Amygdala (tissue), 56 donors: Measurements from ENCODE around the gene SLC35E3.

Experiments used
- DNase-seq, 56 donors: peaks; one replicate each; lab custom pipeline; 2025; lab: John Stamatoyannopoulos, UW

Gene SLC35E3

GRCh38 chr12:68768431-68768939 is 22.5 kb downstream of the SLC35E3 start:
- DNase-seq: no peak

- no peak for DNase-seq
Observed at GRCh38 chr12:68769941-68770340, 24.0 kb downstream of the SLC35E3 start.

GRCh38 chr12:68771223-68771925 is 25.4 kb downstream of the SLC35E3 start:
- no peak for DNase-seq

GRCh38 chr12:68772714-68773113 is 26.7 kb downstream of the SLC35E3 start:
- DNase-seq: no peak

- no peak for DNase-seq
Observed at GRCh38 chr12:68773582-68773981, 27.6 kb downstream of the SLC35E3 start.

- DNase-seq: no peak
Observed at GRCh38 chr12:68775121-68775630, 29.2 kb downstream of the SLC35E3 start.

- DNase-seq: no peak
Observed at GRCh38 chr12:68776976-68777610, 31.1 kb downstream of the SLC35E3 start.

GRCh38 chr12:68779280-68779679 is 33.3 kb downstream of the SLC35E3 start:
- no peak for DNase-seq

GRCh38 chr12:68780731-68781130 is 34.8 kb downstream of the SLC35E3 start:
- DNase-seq: no peak

GRCh38 chr12:68781728-68782127 is 35.8 kb downstream of the SLC35E3 start:
- DNase-seq: no peak

- no peak for DNase-seq
Observed at GRCh38 chr12:68784015-68784414, 38.0 kb downstream of the SLC35E3 start.

- no peak for DNase-seq
Observed at GRCh38 chr12:68785358-68785757, 39.4 kb downstream of the SLC35E3 start.

- no peak for DNase-seq
Observed at GRCh38 chr12:68785823-68786222, 39.8 kb downstream of the SLC35E3 start.

GRCh38 chr12:68786929-68787328 is 41.0 kb downstream of the SLC35E3 start:
- DNase-seq: no peak

- no peak for DNase-seq
Observed at GRCh38 chr12:68788554-68789143, 42.7 kb downstream of the SLC35E3 start.

GRCh38 chr12:68789144-68789878 is 43.3 kb downstream of the SLC35E3 start:
- DNase-seq: no peak

GRCh38 chr12:68790081-68790951 is 44.3 kb downstream of the SLC35E3 start:
- no peak for DNase-seq

- no peak for DNase-seq
Observed at GRCh38 chr12:68790952-68791234, 44.9 kb downstream of the SLC35E3 start.

- DNase-seq: no peak
Observed at GRCh38 chr12:68791897-68792481, 46.0 kb downstream of the SLC35E3 start.

- DNase-seq: no peak
Observed at GRCh38 chr12:68792952-68793351, 47.0 kb downstream of the SLC35E3 start.
